ENCODE data around the gene TAF11L2.

DNA sequence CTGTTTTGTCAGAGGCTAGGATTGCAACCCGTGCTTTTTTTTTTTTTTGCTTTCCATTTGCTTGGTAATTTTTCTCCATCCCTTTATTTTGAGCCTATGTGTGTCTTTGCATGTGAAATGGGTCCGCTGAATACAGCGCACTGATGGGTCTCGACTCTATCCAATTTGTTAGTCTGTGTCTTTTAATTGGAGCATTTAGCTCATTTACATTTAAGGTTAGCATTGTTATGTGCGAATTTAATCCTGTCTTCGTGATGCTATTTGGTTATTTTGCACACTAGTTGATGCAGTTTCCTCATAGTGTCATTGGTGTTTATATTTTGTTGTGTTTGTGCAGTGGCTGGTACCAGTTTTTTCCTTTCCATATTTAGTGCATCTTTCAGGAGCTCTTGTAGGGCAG lies 36.2 kb upstream of the TAF11L2 start:
- TF ChIP-seq, protein P1, sequence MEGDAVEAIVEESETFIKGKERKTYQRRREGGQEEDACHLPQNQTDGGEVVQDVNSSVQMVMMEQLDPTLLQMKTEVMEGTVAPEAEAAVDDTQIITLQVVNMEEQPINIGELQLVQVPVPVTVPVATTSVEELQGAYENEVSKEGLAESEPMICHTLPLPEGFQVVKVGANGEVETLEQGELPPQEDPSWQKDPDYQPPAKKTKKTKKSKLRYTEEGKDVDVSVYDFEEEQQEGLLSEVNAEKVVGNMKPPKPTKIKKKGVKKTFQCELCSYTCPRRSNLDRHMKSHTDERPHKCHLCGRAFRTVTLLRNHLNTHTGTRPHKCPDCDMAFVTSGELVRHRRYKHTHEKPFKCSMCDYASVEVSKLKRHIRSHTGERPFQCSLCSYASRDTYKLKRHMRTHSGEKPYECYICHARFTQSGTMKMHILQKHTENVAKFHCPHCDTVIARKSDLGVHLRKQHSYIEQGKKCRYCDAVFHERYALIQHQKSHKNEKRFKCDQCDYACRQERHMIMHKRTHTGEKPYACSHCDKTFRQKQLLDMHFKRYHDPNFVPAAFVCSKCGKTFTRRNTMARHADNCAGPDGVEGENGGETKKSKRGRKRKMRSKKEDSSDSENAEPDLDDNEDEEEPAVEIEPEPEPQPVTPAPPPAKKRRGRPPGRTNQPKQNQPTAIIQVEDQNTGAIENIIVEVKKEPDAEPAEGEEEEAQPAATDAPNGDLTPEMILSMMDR (IDR thresholded peaks at IDR 0.05; ENCODE audit: low read depth, low read length): no peak
- no peak for TF ChIP-seq EZH2phosphoT487 (IDR thresholded peaks at IDR 0.05; ENCODE audit: low read depth)

Measured in OCI-LY3 (cell line).